Naive thymus-derived CD4-positive, alpha-beta T cell (primary cell): ENCODE data around the gene DNALI1. TPM values are rescaled to one million over a fixed set of nuclear protein-coding genes. Genes with fewer than 3 reads are reported as not detected.
"Not testable (repeated sequence)": the region's sequence is repeated elsewhere in the genome, so short reads cannot be mapped to it uniquely, and the experiment has no call there.

Source experiments
- ATAC-seq: fragments of 150-1000 bp; cut with Tn5 transposase; 2 replicates; pipeline ENCODE4 v1.10.0; 2021; ENCODE audit warnings: mild to moderate bottlenecking, moderate library complexity
- CTCF ChIA-PET: fragments of 350-600 bp; sonication (Branson Sonifier 250); formaldehyde crosslinking; loops from one replicate; lab custom pipeline; 2021; ENCODE audit warnings: antibody characterized with exemption; lab: Charles Lee
- POLR2A ChIA-PET: fragments of 350-600 bp; sonication (Branson Sonifier 250); formaldehyde crosslinking; loops from one replicate; lab custom pipeline; 2021; ENCODE audit warnings: antibody characterized with exemption, inconsistent platforms; lab: Charles Lee
- DNase-seq, 9 donors: peaks; one replicate each; pipeline versions ENCODE4 v3.0.0 to v3.0.0-alpha.2; 2020 to 2022; ENCODE audit warnings: mixed read lengths in 1 of 9
- H3K27ac ChIP-seq: one replicate; pipeline ENCODE4 v1.7.0; 2013; ENCODE audit warnings: mild to moderate bottlenecking, low read depth, low read length, moderate library complexity
- H3K27me3 ChIP-seq, 2 donors: one replicate each; pipeline ENCODE4 v1.7.0; 2013; ENCODE audit warnings: low read length in 2 of 2, mild to moderate bottlenecking in 2 of 2, moderate library complexity in 2 of 2; ENCODE audit not compliant: control insufficient read depth in 2 of 2, insufficient read depth in 2 of 2
- H3K36me3 ChIP-seq, 3 experiments: 1 replicate in 2 of 3; 2 replicates in 1 of 3; pipeline ENCODE4 v1.7.0; 2013; ENCODE audit warnings: low read length in 3 of 3, mild to moderate bottlenecking in 3 of 3, moderate library complexity in 1 of 3; ENCODE audit not compliant: insufficient read depth in 3 of 3, control insufficient read depth in 2 of 3
- H3K4me1 ChIP-seq, 2 donors: one replicate each; pipeline ENCODE4 v1.7.0; 2013; ENCODE audit warnings: low read length in 2 of 2, mild to moderate bottlenecking in 2 of 2, moderate library complexity in 1 of 2; ENCODE audit not compliant: control insufficient read depth in 2 of 2, insufficient read depth in 2 of 2
- H3K4me3 ChIP-seq: 2 replicates; pipeline ENCODE4 v1.7.0; 2013; ENCODE audit warnings: mild to moderate bottlenecking, low read length
- H3K9me3 ChIP-seq, 3 experiments: 1 replicate in 2 of 3; 2 replicates in 1 of 3; pipeline ENCODE4 v1.7.0; 2013; ENCODE audit warnings: low read length in 3 of 3; ENCODE audit not compliant: control insufficient read depth in 2 of 3
- H3K27ac Mint-ChIP-seq, 9 donors: one replicate each; pipeline ENCODE4 v1.8.0; 2020 to 2022; ENCODE audit warnings: mixed read lengths in 9 of 9, mild to moderate bottlenecking in 8 of 9, moderate library complexity in 5 of 9, inconsistent platforms in 2 of 9
- H3K27me3 Mint-ChIP-seq, 5 donors: one replicate each; pipeline ENCODE4 v1.8.0; 2021 to 2022; ENCODE audit warnings: mixed read lengths in 5 of 5, mild to moderate bottlenecking in 1 of 5
- H3K36me3 Mint-ChIP-seq, 5 donors: one replicate each; pipeline ENCODE4 v1.8.0; 2020 to 2022; ENCODE audit warnings: mixed read lengths in 5 of 5, mild to moderate bottlenecking in 3 of 5, inconsistent platforms in 1 of 5
- H3K4me1 Mint-ChIP-seq, 7 donors: one replicate each; pipeline ENCODE4 v1.8.0; 2020 to 2022; ENCODE audit warnings: mixed read lengths in 7 of 7, mild to moderate bottlenecking in 3 of 7, inconsistent platforms in 1 of 7
- H3K4me3 Mint-ChIP-seq, 10 donors: one replicate each; pipeline ENCODE4 v1.8.0; 2020 to 2022; ENCODE audit warnings: mild to moderate bottlenecking in 10 of 10, mixed read lengths in 10 of 10, moderate library complexity in 6 of 10, inconsistent platforms in 2 of 10
- H3K9me3 Mint-ChIP-seq, 11 donors: one replicate each; pipeline ENCODE4 v1.8.0; 2020 to 2022; ENCODE audit warnings: mixed read lengths in 11 of 11, mild to moderate bottlenecking in 4 of 11, inconsistent platforms in 1 of 11, moderate library complexity in 1 of 11
- intact Hi-C, 2 donors: fragments of 100-400 bp; cut with micrococcal nuclease; formaldehyde crosslinking; loops; one replicate each; pipeline ENCODE4 v1.15.1; 2023
- polyA plus RNA-seq, 2 donors: library from polyadenylated mRNA; unstranded; fragments of 300-500 nt; fragmentation: Illumina TruSeq; gene quantifications; one replicate each; pipeline ENCODE4 v1.2.3, GENCODE V29; 2021
- total RNA-seq, 6 experiments: library from RNA in 5 of 6; stranded (reverse) in 5 of 6; gene quantifications; 1 replicate in 5 of 6; 2 replicates in 1 of 6; pipeline ENCODE4 v1.2.3 and lab custom pipeline; 2021 to 2026

DNALI1 gene
- total and polyA plus RNA-seq, 7 experiments from 2014 or later: 0.11 to 0.50 (median 0.24) TPM; not detected in 4

GRCh38 chr1:37517569-37517968 is 39.2 kb upstream of the DNALI1 start:
- ChIA-PET CTCF (no interaction called here), POLR2A (no interaction called here)

GRCh38 chr1:37518241-37518640 is 38.5 kb upstream of the DNALI1 start:
- H3K9me3 ChIP-seq, ATAC-seq, H3K36me3 Mint-ChIP-seq, POLR2A ChIA-PET, H3K27me3 Mint-ChIP-seq, CTCF ChIA-PET, H3K36me3 ChIP-seq, H3K27ac ChIP-seq, H3K4me3 Mint-ChIP-seq, H3K4me1 ChIP-seq, H3K27me3 ChIP-seq, H3K27ac Mint-ChIP-seq, H3K4me3 ChIP-seq, DNase-seq: not testable (repeated sequence)
- Mint-ChIP-seq H3K9me3 (peaks cover 0 to 12% (median 4%) of the 10 kb centered on the region in 11 donors), H3K4me1 (peaks cover 4 to 36% (median 31%) of the 10 kb centered on the region in 7 donors)
- intact Hi-C loops: loop anchor here in 1 of 2 donors (10.0 kb wide), 1 partner anchor 77 kb away; the partner anchor contains the start of gene GNL2

More at GRCh38 chr1:37517569-37517968, 39.2 kb upstream of the DNALI1 start:
- Mint-ChIP-seq H3K36me3 (peaks cover 0 to 3% (median 0%) of the 10 kb centered on the region in 5 donors), H3K9me3 (peaks cover 0 to 5% (median 0%) of the 10 kb centered on the region in 11 donors), H3K27ac (peak overlapping the region in 1 of 9 donors; percentile 11), H3K4me1 (peaks cover 6 to 42% (median 37%) of the 10 kb centered on the region in 7 donors), H3K27me3 (peaks cover 0 to 4% (median 0%) of the 10 kb centered on the region in 5 donors), H3K4me3 (peak overlapping the region in 1 of 10 donors; percentile 35)
- H3K27ac ChIP-seq: no peak overlapping the region
- no peaks in the 10 kb centered on the region for H3K27me3 ChIP-seq
- no peak overlapping the region for H3K4me3 ChIP-seq
- H3K4me1 ChIP-seq: peaks cover 12 to 13% of the 10 kb centered on the region in 2 donors
- intact Hi-C loops: loop anchor here in 1 of 2 donors (10.0 kb wide), 1 partner anchor 77 kb away; the partner anchor contains the start of gene GNL2
- ATAC-seq (no peak), DNase-seq (no peak)
- H3K36me3 ChIP-seq: no peaks in the 10 kb centered on the region
- H3K9me3 ChIP-seq: no peaks in the 10 kb centered on the region

GRCh38 chr1:37518929-37519328 is 37.8 kb upstream of the DNALI1 start:
- ATAC-seq, H3K27me3 Mint-ChIP-seq, H3K36me3 Mint-ChIP-seq, CTCF ChIA-PET, H3K4me1 ChIP-seq, H3K27me3 ChIP-seq, H3K27ac ChIP-seq, H3K36me3 ChIP-seq, POLR2A ChIA-PET, H3K9me3 ChIP-seq: not testable (repeated sequence)
- peak overlapping the region; percentile 83 to 95 (median 89) for H3K4me3 Mint-ChIP-seq
- H3K9me3 Mint-ChIP-seq: peaks cover 0 to 13% (median 4%) of the 10 kb centered on the region in 11 donors
- intact Hi-C loops: loop anchor here in 1 of 2 donors (10.0 kb wide), 1 partner anchor 76 kb away; the partner anchor contains the start of gene GNL2
- peak in 8 of 9 donors; percentile 33 to 62 (median 50) for DNase-seq
- peak overlapping the region; percentile 52 to 89 (median 83) for H3K27ac Mint-ChIP-seq
- H3K4me1 Mint-ChIP-seq: peaks cover 0 to 29% (median 26%) of the 10 kb centered on the region in 7 donors
- peak overlapping the region; percentile 54 for H3K4me3 ChIP-seq

GRCh38 chr1:37519613-37520012 is 37.1 kb upstream of the DNALI1 start:
- Histone ChIP-seq H3K9me3 (no peaks in the 10 kb centered on the region), H3K36me3 (no peaks in the 10 kb centered on the region), H3K27me3 (no peaks in the 10 kb centered on the region), H3K4me1 (peaks cover 4 to 8% of the 10 kb centered on the region in 2 donors), H3K4me3 (peak overlapping the region; percentile 54), H3K27ac (no peak overlapping the region)
- H3K9me3 Mint-ChIP-seq: peaks cover 0 to 13% (median 4%) of the 10 kb centered on the region in 11 donors
- ATAC-seq (no peak), DNase-seq (peak in 2 of 9 donors; percentile 7 to 11)
- intact Hi-C loops: loop anchor here in 1 of 2 donors (10.0 kb wide), 1 partner anchor 75 kb away; the partner anchor contains the start of gene GNL2
- peaks cover 0 to 28% (median 24%) of the 10 kb centered on the region in 7 donors for H3K4me1 Mint-ChIP-seq
- CTCF ChIA-PET: interaction anchor here (1.7 kb wide), 1 partner anchor 163 kb away, joined by 5 read pairs; no protein-coding TSS in a partner anchor
- peak overlapping the region; percentile 52 to 89 (median 83) for H3K27ac Mint-ChIP-seq
- peaks cover 0 to 4% (median 0%) of the 10 kb centered on the region in 5 donors for H3K27me3 Mint-ChIP-seq
- peak overlapping the region; percentile 83 to 95 (median 89) for H3K4me3 Mint-ChIP-seq
- H3K36me3 Mint-ChIP-seq: peaks cover 0 to 6% (median 0%) of the 10 kb centered on the region in 5 donors
- POLR2A ChIA-PET: no interaction called here

DNA sequence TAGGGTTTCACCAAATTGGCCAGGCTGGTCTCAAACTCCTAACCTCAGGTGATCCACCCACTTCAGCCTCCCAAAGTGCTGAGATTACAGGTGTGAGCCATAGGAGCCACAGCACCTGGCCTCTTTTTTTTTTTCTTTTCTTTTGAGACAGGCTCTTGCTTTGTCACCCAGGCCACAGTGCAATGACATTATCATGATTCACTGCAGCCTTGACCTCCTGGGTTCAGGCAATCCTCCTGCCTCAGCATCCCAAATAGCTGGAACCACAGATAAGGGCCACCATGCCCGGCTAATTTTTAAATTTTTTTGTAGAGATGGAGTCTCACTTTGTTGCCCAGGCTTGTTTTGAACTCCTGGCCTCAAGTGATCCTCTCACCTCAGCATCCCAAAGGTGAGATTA is 26.9 kb upstream of the DNALI1 start:
- H3K9me3 ChIP-seq, H3K4me3 ChIP-seq, DNase-seq, ATAC-seq, H3K27ac ChIP-seq, H3K4me3 Mint-ChIP-seq, H3K4me1 ChIP-seq, H3K27ac Mint-ChIP-seq, H3K27me3 Mint-ChIP-seq, H3K27me3 ChIP-seq, POLR2A ChIA-PET, CTCF ChIA-PET, intact Hi-C loops, H3K9me3 Mint-ChIP-seq, H3K4me1 Mint-ChIP-seq, H3K36me3 ChIP-seq: not testable (repeated sequence)
- peaks cover 0 to 11% (median 4%) of the 10 kb centered on the region in 5 donors for H3K36me3 Mint-ChIP-seq

DNA sequence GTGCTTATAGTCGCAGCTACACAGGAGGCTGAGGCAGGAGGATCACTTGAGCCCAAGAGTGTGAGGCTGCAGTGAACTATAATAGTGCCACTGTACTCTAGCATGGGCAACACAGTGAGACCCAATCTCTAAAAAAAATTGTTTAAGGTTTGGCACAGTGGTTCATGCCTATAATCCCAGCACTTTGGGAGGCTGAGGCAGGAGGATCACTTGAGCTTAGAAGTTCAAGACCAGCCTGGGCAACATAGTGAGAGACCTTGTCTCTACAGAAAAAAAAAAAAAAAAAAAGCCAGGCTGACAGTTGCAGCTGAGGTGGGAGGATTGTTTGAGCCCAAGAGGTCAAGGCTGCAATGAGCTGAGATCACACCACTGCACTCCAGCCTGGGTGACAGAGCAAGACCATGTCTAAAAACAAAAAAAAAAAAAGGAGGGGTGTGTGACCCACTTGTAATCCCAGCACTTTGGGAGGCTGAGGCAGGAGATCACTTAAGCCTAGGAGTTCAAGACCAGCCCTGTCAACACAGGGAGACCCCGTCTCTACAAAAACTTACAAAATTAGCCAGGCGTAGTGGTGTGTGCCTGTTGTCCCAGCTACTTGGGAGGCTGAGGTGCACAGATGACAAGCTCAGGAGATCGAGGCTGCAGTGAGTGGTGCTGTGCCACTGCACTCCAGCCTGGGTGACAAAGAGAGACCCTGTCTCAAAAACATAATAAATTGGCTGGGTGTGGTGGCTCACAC is 24.2 kb upstream of the DNALI1 start:
- intact Hi-C loops, H3K27ac ChIP-seq, H3K4me3 Mint-ChIP-seq, H3K9me3 Mint-ChIP-seq, H3K4me3 ChIP-seq, DNase-seq, H3K4me1 ChIP-seq, H3K27me3 Mint-ChIP-seq, ATAC-seq, CTCF ChIA-PET, H3K27me3 ChIP-seq, H3K9me3 ChIP-seq: not testable (repeated sequence)
- POLR2A ChIA-PET: interaction anchor here (0.6 kb wide), 1 partner anchor 14 kb away, joined by 3 read pairs; no protein-coding TSS in a partner anchor
- Mint-ChIP-seq H3K4me1 (peaks cover 4 to 19% (median 12%) of the 10 kb centered on the region in 7 donors), H3K36me3 (peaks cover 9 to 28% (median 14%) of the 10 kb centered on the region in 5 donors), H3K27ac (peak overlapping the region in 1 of 9 donors; percentile 18)
- peaks cover 4 to 23% (median 4%) of the 10 kb centered on the region in 3 experiments for H3K36me3 ChIP-seq
